HEK293T (cell line): ENCODE measurements around the gene PCDHGB7.
"Not testable (repeated sequence)": the region's sequence is repeated elsewhere in the genome, so short reads cannot be mapped to it uniquely, and the experiment has no call there.

ENCODE experiments used
- FOXA1 ChIP-seq: fragments of 450-650 bp; IDR thresholded peaks from 2 replicates; pipeline ENCODE4 v1.6.1; 2016; ENCODE audit warnings: mild to moderate bottlenecking
- HDGF ChIP-seq: fragments of 450-650 bp; IDR thresholded peaks from 2 replicates; pipeline ENCODE4 v1.6.1; 2017; ENCODE audit warnings: antibody characterized with exemption, borderline replicate concordance
- L3MBTL2 ChIP-seq: fragments of 450-650 bp; conservative IDR thresholded peaks from 2 replicates; pipeline ENCODE4 v1.6.1; 2016; ENCODE audit warnings: mild to moderate bottlenecking

DNA sequence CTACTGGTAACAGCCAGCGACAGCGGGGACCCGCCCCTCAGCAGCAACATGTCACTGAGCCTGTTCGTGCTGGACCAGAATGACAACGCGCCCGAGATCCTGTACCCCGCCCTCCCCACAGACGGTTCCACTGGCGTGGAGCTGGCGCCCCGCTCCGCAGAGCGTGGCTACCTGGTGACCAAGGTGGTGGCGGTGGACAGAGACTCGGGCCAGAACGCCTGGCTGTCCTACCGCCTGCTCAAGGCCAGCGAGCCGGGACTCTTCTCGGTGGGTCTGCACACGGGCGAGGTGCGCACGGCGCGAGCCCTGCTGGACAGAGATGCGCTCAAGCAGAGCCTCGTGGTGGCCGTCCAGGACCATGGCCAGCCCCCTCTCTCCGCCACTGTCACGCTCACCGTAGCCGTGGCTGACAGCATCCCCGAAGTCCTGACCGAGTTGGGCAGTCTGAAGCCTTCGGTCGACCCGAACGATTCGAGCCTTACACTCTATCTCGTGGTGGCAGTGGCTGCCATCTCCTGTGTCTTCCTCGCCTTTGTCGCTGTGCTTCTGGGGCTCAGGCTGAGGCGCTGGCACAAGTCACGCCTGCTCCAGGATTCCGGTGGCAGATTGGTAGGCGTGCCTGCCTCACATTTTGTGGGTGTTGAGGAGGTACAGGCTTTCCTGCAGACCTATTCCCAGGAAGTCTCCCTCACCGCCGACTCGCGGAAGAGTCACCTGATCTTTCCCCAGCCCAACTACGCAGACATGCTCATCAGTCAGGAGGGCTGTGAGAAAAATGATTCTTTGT lies 22.9 kb upstream of the PCDHGB7 start:
- not testable (repeated sequence) for TF ChIP-seq HDGF, L3MBTL2, FOXA1
